Upper lobe of left lung (tissue), 4 donors: Measurements from ENCODE around the gene C1S.

Source experiments
- CTCF ChIP-seq, 6 experiments: fragments of 450-650 bp in 4 of 6; fragments of 200-600 bp in 2 of 6; sonication (generic) in 2 of 6; IDR thresholded peaks; one replicate each; pipeline ENCODE4 v1.5.1; 2016 to 2019; ENCODE audit warnings: antibody characterized with exemption in 6 of 6
- EP300 ChIP-seq, 4 donors: sonication (generic); formaldehyde crosslinking; IDR thresholded peaks; one replicate each; pipeline ENCODE4 v1.5.1; 2017; ENCODE audit warnings: antibody characterized with exemption in 4 of 4, control low read depth in 2 of 4
- POLR2A ChIP-seq, 4 donors: fragments of 450-650 bp; IDR thresholded peaks; one replicate each; pipeline ENCODE4 v1.5.1; 2016 to 2017; ENCODE audit warnings: antibody characterized with exemption in 4 of 4, mild to moderate bottlenecking in 2 of 4
- POLR2AphosphoS5 ChIP-seq, 2 donors: sonication (generic); formaldehyde crosslinking; IDR thresholded peaks; one replicate each; pipeline ENCODE4 v1.5.1; 2017; ENCODE audit warnings: antibody characterized with exemption in 2 of 2

GRCh38 chr12:7019043-7019569, 41.4 kb upstream of the C1S start:
- TF ChIP-seq CTCF (IDR thresholded peaks at IDR 0.05) (no peak), POLR2AphosphoS5 (IDR thresholded peaks at IDR 0.05) (no peak), POLR2A (IDR thresholded peaks at IDR 0.05) (no peak), EP300 (IDR thresholded peaks at IDR 0.05) (no peak)
